ENCODE results near the gene SUSD1. TPM values are rescaled to one million over a fixed set of nuclear protein-coding genes. Genes with fewer than 3 reads are reported as not detected.

The SUSD1 gene
- total and polyA plus RNA-seq, 2 experiments from 2014 or later, result 18.5 to 30.5 TPM

GRCh38 chr9:112006361-112007020 is 168.6 kb downstream of the SUSD1 start:
- H4K20me1 ChIP-seq (ENCODE audit: insufficient read depth, poor library complexity, severe bottlenecking), result no peaks in the 10 kb centered on the region
- 83% methylated on average over 11 of the region's 11 CpGs for WGBS (ENCODE audit: low lambda C conversion rate, missing lambda C conversion rate)
- H3K27ac ChIP-seq, result no peak overlapping the region
- H3K4me2 ChIP-seq, result no peak overlapping the region
- no peaks in the 10 kb centered on the region for H3K9me2 ChIP-seq (replicated peaks; ENCODE audit: insufficient read depth)
- H3K9me3 ChIP-seq (ENCODE audit: low read depth), result no peaks in the 10 kb centered on the region
- no peak overlapping the region for H3K4me3 ChIP-seq
- peaks cover 8% of the 10 kb centered on the region for H3K4me1 ChIP-seq (ENCODE audit: insufficient read depth)
- no peak overlapping the region for H2AFZ ChIP-seq
- no peak for TF ChIP-seq CTCF (IDR thresholded peaks at IDR 0.05; ENCODE audit: poor library complexity)
- TF ChIP-seq EZH2phosphoT487 (IDR thresholded peaks at IDR 0.05; ENCODE audit: low read depth, severe bottlenecking, unreplicated experiment), result no peak
- TF ChIP-seq EZH2 (IDR thresholded peaks at IDR 0.05; ENCODE audit: borderline replicate concordance), result no peak
- no peaks in the 10 kb centered on the region for H3K36me3 ChIP-seq (replicated peaks; ENCODE audit: insufficient read depth, low read depth)
- DNase-seq (ENCODE audit: low spot score), result no peak
- H3K79me2 ChIP-seq, result no peaks in the 10 kb centered on the region
- H3K27me3 ChIP-seq, result no peaks in the 10 kb centered on the region

- no peak overlapping the region for H3K4me2 ChIP-seq
- H3K9me3 ChIP-seq (ENCODE audit: low read depth), result no peaks in the 10 kb centered on the region
- no peak overlapping the region for H3K4me3 ChIP-seq
- H3K27me3 ChIP-seq, result no peaks in the 10 kb centered on the region
- no peak for DNase-seq (ENCODE audit: low spot score)
- no peak overlapping the region for H2AFZ ChIP-seq
- no peaks in the 10 kb centered on the region for H3K36me3 ChIP-seq (replicated peaks; ENCODE audit: insufficient read depth, low read depth)
- TF ChIP-seq EZH2 (IDR thresholded peaks at IDR 0.05; ENCODE audit: borderline replicate concordance), result no peak
- TF ChIP-seq CTCF (IDR thresholded peaks at IDR 0.05; ENCODE audit: poor library complexity), result no peak
- no peak for TF ChIP-seq EZH2phosphoT487 (IDR thresholded peaks at IDR 0.05; ENCODE audit: low read depth, severe bottlenecking, unreplicated experiment)
- no peaks in the 10 kb centered on the region for H3K79me2 ChIP-seq
- H4K20me1 ChIP-seq (ENCODE audit: insufficient read depth, poor library complexity, severe bottlenecking), result no peaks in the 10 kb centered on the region
- 82% methylated on average over 8 of the region's 8 CpGs for WGBS (ENCODE audit: low lambda C conversion rate, missing lambda C conversion rate)
- no peaks in the 10 kb centered on the region for H3K9me2 ChIP-seq (replicated peaks; ENCODE audit: insufficient read depth)
- H3K4me1 ChIP-seq (ENCODE audit: insufficient read depth), result peaks cover 3% of the 10 kb centered on the region
- H3K27ac ChIP-seq, result no peak overlapping the region
Measured at GRCh38 chr9:112005939-112006338, 169.2 kb downstream of the SUSD1 start.

GRCh38 chr9:112003538-112003937 is 171.6 kb downstream of the SUSD1 start:
- Histone ChIP-seq H3K9me3 (ENCODE audit: low read depth) (no peaks in the 10 kb centered on the region), H2AFZ (no peak overlapping the region), H3K36me3 (replicated peaks; ENCODE audit: insufficient read depth, low read depth) (no peaks in the 10 kb centered on the region), H3K27ac (no peak overlapping the region), H3K27me3 (no peaks in the 10 kb centered on the region), H3K9me2 (replicated peaks; ENCODE audit: insufficient read depth) (no peaks in the 10 kb centered on the region), H3K4me3 (no peak overlapping the region), H3K4me2 (no peak overlapping the region), H4K20me1 (ENCODE audit: insufficient read depth, poor library complexity, severe bottlenecking) (no peaks in the 10 kb centered on the region), H3K4me1 (ENCODE audit: insufficient read depth) (no peaks in the 10 kb centered on the region), H3K79me2 (no peaks in the 10 kb centered on the region)
- no peak for TF ChIP-seq EZH2 (IDR thresholded peaks at IDR 0.05; ENCODE audit: borderline replicate concordance)
- TF ChIP-seq CTCF (IDR thresholded peaks at IDR 0.05; ENCODE audit: poor library complexity), result no peak
- no peak for TF ChIP-seq EZH2phosphoT487 (IDR thresholded peaks at IDR 0.05; ENCODE audit: low read depth, severe bottlenecking, unreplicated experiment)
- 85% methylated on average over 4 of the region's 4 CpGs for WGBS (ENCODE audit: low lambda C conversion rate, missing lambda C conversion rate)
- no peak for DNase-seq (ENCODE audit: low spot score)
